T-helper 2 cell (primary cell): Measurements from ENCODE around the gene EMSY.
"Not testable (repeated sequence)": the region's sequence is repeated elsewhere in the genome, so short reads cannot be mapped to it uniquely, and the experiment has no call there.

ENCODE experiments used
- DNase-seq, 5 experiments: peaks; one replicate each; pipeline versions ENCODE4 v3.0.0 to v3.0.0-alpha.2; 2012 to 2022

EMSY gene

DNA sequence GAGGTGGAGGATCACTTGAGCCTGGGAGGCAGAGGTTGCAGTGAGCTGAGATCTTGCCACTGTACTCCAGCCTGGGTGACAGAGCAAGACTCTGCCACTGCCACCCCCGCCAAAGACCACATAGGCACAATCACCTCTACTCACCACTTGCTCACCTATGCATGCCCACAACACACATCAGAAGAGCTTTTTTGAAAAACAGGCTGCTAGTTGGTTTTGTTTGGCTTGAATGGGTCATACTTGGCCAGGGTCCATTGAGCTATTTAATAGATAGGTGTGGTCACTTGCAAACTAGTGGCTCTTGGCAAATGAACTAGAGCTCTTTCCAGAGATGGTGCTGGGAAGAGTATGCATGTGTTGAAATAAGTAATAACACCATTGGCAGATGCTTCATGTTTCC is 80.1 kb downstream of the EMSY start:
- no peak for DNase-seq

DNA sequence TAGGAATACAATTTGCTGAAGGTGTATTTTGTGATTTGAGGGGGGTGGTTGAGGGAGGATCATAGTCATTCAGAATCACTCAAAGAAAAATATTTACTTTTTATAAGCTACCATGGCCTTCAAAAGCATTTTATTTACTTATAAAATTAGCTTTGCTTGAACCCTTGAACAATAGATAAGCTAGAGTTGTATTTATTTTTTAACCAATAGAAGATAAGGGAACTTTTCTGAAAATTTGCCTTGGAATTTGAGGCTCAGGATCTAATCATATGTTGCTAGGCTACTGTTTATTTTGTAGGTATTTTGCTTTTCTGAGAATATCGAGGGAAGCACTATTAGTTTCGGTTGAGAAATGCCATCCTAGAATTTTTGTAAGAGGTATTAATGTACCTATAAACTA is 82.1 kb downstream of the EMSY start:
- DNase-seq = no peak

DNA sequence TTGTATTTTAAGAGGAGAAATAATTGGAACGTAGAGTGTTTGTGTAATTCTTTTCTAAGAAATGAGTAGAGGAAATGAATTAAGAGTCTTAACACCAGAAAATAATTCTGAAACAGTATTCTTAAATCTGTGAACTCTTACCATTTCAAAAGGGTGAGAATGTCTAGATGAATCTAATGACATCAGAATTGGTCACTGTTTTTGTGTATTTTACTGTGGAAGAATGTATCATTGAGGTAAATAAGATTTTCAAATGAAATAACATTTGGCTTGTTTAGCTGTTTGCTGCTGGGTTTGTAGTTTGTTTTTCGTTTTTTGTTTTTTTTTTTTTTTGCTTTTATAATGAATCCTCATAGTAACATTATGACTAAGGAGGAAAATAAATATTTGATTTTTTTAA is 97.6 kb downstream of the EMSY start:
- no peak for DNase-seq

DNA sequence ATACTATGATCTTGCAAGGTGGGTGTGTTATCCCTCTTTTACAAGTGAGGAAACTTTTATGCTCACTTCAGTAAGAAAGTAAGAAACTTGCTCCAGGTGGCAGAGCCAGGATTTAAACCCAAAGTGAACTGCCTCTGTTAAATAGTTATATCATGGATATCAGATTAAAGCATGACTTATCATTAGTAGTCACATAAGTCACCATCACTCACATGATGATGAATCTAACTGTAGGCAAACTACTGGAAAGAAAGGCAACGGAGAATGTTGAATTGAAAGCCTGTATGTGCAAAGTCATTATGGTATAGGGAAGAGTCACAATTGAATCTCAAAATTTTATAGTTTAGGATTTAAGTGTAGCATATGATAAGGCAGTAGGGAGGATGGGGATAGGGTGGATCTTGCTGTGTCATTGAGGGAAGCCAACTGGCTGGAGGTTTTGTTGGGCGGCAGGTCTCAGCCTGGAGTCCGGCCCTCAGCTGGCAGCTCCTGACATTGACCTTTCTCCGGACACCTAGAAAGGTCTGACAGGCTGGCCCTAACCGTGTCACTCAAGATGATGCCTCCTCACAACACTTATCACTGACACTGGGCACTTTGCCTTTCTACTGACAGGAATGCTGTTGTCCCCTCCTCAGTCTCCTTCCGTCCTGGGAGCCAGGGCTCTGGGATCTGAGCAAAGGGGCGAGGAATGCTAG is 98.3 kb downstream of the EMSY start:
- DNase-seq = no peak

DNA sequence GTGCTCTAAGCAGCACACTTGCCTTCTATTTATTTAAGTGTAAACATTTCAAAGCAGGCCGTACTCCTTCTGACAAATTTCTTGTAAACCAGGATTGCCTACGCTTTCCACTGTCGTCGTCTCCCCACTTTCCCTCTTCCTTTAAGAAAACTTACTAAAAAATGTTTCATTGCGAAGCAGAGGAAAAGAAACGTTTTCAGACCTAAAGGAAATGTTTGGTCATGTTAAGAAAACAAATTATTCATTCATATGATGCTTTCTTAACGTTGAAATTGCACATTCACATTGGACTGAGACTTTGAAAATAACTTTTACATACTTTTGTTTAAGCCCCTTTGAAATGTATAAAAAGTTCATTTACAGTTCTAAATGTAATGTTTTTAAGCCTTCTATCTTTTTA is 106.0 kb downstream of the EMSY start:
- DNase-seq = no peak

DNA sequence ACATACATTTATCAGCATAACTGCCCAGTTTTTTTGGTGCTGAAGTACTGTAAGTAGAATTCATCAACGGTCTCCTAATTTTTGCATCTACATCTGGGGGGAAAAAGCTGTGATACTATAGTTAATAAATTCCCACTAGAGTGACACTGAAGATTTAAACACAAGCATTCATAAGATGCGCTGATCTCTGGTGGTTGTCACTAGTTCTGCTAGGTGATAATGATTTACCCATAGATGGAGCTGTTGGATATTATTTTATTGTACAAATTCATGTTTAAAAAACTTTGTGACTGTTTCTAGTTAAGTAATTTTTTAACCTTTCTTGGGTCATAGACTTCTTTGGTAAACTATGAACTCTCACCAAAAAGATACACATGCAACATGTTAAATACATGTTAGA is 106.6 kb downstream of the EMSY start:
- peak in 1 of 5 experiments; percentile 62 for DNase-seq

DNA sequence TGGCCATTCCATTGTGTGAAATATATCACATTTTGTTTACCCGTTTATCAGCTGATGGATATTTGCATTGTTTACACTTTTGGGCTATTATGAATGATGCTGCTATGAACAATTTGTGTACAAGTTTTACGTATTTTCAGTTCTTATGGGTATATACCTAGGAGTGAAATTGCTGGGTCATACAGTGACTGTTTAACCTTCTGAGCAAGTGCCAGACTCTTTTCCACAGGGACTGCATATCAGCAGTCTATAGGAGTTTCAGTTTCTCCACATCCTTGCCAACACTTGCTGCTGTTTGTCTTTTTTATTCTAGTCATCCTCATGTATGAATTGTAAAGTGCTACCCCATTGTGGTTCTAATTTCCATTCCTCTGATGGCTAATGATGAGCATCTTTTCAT is 108.2 kb downstream of the EMSY start:
- no peak for DNase-seq

DNA sequence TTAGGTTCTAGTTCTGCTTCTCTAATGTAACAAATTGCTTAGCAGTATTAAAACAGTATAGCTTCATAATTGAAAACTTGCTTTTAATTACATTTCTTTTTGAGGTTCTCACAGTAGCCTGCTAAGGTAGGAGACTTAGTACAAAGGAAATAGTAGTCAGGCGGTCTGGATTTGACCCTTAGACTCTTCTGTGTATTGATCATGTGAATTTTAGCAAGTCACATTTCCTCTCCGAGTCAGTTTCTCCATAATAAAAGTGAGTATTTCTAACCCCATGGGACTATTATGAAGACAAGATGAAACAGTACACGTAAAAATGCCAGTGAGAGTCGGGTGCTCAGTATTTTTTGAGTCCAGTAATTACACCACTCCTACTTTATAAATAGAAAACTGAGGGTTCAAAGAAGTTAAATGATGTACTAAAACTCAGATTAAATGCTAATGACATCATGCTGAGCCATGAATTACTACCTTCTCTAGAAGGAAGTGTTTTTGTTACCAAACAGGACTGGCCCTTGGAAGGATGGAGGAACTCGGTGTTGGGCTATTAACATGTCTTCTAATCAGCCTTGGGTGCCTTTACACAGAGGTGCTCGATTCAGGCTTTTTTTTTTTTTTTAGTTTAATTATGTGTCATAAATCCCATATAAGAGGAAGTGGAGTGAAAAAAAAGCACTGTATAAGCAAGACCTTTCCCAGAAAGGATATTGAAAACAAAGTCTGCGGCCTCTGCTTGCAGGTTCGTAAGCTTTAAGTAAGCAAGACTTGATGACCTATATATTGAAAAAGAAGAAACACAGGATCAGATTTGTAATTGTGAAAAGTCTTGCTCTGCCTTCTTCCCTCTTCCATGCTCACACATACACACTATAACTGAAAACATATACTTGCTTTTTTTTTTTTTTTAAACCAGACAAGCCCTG is 109.0 kb downstream of the EMSY start:
- DNase-seq = peak in 1 of 5 experiments; percentile 38

DNA sequence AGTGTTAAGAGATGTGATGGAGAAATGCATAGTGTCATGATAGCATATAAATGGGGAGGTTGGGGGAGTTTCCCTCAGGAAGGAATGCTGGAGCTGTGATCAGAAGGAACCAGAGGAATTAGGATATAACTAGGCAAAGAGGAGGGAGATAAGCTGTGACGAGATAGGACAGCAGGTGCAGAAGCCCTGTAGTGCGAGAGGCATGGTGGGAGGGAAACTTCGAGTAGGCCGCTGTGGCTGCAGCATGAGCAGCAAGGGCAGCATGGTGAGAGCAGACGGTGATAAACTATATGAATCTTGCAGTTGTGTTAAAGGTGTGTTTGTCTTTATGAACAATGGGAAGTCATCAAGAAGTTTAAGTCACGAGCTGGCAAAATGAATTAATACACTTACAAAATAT is 109.9 kb downstream of the EMSY start:
- no peak for DNase-seq

DNA sequence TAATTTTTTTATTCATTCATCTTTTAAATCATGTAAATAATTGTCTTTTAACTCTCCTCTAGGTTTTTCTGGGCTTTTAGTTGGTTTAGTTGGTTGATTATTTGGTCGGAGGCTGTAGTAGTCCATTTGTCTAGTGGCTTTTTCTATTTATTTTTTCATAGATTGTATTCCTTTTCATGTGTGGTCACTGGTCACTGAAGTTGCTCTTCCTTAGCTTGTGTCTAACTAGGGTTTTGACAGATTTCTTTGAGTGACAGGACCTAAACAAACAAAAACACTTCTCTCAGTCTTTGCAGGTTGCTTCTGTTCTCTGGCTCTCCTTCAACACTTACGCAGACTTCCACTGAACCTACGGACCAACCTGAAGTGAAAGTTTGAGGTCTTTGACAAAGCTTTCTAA is 112.6 kb downstream of the EMSY start:
- no peak for DNase-seq

DNA sequence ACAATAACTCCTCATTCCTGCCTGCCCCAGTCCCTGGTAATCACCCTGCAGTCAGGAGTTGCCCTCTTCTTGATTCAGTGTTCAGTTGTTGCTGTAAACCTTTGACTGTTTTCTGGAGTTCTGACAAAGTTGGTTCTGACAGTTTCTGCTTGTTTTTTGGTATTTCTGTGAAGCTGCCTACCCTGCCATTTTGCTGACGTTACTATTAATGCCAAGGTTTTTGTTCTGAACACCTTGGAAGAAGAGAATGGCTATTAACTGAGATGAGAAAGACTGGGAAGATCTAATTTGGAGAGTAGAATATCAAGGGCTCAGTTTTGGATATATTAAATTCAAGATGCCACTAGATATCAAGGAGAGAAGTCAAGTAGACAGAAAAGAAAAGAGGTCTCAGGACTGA is 113.7 kb downstream of the EMSY start:
- DNase-seq = no peak

DNA sequence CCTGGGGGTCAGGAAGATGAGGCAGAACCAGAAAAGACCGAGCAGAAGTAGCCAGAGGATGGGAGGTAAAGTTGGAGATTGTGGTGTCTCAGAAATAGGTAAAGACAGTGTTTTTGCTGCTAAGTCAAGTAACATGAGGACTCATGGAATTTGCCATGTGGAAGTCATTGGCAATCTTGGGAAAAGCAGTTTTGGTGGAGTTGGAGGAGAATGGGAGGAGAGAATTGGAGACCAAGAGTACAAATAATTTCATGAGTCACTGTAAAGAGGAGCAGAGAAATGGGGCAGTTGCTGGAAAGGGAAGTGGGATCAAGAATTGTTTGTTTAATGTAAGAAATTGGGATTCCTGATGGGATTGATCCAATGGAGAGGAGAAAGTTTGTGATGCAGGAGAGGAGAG is 114.1 kb downstream of the EMSY start:
- no peak for DNase-seq

DNA sequence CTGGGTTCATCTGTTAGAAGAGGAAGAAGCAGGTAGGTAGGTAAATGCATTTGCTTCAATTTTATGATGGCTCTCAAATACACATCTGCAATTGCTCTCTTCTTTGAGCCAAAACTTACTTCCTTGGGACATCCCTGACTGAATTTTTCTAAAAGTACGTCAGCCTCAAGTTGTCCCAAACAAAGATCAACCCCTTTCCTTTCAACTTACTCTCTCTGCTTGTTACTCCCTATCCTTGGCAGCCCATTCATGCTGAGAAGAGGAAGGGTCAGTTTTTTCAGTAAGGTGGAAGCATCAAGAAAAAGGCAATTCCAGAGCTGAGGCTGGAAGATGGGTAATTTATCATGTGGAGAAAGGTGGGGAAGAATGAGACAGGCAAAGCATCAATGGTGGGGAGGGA is 114.5 kb downstream of the EMSY start:
- DNase-seq = no peak

DNA sequence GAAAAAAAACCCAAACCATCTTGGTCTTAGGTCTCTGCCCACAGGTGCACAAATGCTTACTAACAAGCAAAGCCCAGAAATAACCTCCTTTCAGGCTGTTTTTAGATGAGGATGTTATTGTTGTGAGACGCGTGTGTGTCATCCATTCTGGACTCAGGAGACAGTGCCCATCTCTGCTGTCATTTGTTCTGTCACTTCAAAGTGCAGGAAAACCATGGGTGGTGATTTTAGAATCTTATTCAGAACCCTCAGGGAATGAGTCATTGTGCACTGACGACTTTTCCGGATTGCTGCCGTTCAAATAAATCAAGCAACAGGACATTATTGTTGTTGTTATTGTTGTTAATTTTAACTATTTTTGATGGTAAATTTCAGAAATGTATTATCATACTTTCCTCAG is 115.4 kb downstream of the EMSY start:
- DNase-seq = peak in 1 of 5 experiments; percentile 80

DNA sequence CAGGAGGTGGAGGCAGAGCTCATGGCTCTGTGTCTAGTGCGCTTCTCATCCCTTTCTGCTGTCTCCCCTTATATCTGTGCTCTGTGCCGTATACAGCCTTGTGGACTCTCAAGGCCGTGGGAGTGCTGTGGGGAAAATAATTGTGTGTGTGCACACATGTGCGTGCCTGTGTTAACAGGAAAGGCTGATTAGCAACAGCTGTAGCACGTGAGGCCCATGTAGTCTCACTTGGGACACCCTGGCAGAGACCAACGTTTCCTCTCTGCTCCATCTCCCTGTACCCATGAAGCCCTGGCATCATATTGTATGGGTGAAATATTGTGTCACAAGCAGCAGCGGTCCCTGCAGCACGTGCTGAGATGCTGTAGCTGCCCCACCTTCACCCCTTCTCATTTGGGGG is 116.4 kb downstream of the EMSY start:
- peak in 1 of 5 experiments; percentile 12 for DNase-seq

DNA sequence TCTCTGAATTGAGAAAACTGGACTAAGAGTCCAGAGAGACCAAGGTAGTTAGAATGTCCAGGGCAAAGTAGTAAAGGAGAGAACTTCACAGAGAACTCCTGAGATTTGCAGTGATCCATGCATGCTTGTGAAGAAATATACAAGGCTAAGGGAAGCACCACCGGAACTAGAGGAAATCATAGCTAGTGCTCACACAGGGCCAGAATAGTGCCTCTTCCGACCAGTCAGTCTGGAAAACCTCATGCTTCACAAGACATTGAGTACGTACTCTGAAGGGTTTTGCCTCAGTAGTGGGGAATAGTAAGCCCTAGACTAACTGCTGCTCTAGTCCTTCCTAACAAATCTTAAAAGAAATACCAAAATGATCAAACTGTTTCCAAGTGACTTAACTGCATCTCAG is 117.7 kb downstream of the EMSY start:
- DNase-seq = no peak

DNA sequence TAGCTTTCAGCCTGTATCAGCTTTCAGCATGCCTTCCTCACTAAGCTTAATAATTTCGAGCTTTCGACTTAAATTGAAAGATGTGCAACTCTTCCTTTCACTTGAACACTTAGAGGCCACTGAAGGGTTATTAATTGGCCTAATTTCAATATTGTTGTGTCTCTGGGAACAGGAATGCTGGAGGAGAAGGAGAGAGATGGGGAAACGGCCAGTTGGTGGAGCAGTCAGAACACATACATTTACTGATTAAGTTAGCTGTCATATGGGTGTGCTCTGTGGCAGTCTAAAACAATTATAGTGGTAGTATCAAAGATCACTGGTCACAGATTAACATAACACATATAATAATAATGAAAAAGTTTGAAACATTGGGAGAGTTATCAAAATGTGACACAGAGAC is 119.5 kb downstream of the EMSY start:
- DNase-seq = no peak

DNA sequence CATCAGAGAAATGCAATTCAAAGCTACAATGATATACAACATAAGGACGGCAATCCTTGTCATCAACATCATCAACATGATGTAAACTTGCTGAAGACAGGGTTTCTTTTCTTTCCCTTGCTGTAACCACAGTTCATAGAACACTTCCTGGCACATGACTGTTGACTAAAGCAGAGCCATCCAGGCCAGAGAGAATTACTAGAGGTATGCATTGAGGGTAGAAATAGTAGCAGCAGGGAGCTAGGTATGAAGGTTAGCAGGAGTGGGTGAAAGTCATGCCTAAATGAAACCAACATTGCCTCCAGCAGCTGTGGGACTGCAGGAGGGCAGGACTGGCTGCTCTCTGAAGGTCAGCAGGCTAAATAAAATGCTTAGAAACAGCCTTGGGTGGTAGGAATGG is 122.0 kb downstream of the EMSY start:
- DNase-seq = peak in 1 of 5 experiments; percentile 87

DNA sequence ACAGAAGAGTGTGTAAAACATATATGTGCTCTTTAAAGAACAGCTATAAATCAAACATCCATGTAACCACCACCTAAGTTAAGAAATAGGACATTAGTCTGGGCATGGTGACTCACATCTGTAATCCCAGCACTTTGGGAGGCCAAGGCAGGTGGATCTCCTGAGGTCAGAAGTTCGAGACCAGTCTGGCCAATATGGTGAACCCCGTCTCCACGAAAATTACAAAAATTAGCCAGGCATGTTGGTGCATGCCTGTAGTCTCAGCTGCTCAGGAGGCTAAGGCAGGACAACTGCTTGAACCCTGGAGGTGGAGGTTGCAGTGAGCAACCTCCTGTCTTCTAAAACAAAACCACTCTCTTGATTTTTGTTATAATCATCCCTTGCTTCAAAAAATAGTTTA is 122.4 kb downstream of the EMSY start:
- no peak for DNase-seq

DNA sequence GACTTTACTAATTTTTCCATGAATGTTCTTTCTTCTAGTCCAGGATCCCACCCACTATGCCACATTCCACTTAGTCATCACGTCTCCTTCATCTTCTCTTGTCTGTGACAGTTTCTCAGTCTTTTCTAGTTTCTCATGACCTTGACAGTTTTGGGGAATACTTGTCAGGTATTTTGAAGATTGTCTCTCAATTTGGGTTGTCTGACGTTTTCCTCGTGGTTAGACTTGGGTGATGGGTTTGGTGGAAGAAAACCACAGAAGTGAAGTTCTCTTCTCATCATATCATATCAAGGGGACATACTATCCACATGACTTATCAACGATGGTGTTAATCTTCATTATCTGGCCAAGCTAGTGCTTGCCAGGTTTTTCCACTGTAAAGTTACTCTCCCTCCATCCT is 123.3 kb downstream of the EMSY start:
- DNase-seq = peak in 1 of 5 experiments; percentile 69

DNA sequence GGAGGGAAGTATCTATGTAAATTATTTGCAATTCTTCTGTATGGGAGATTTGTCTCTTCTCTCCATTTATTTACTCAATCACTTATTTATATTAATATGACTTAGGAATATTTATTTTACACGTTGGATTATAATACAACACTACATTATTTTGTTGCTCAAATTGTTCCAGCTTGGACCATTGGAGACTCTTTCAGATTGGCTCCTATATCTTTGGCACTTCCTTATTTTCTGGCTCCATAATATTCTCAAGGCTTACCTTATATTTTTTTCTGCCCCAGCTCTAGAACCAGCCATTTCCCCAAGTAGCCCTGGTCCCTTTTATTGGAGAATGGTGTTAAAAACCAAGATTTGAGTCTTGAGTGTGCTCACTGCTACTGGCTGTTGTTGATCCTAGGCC is 123.8 kb downstream of the EMSY start:
- no peak for DNase-seq

DNA sequence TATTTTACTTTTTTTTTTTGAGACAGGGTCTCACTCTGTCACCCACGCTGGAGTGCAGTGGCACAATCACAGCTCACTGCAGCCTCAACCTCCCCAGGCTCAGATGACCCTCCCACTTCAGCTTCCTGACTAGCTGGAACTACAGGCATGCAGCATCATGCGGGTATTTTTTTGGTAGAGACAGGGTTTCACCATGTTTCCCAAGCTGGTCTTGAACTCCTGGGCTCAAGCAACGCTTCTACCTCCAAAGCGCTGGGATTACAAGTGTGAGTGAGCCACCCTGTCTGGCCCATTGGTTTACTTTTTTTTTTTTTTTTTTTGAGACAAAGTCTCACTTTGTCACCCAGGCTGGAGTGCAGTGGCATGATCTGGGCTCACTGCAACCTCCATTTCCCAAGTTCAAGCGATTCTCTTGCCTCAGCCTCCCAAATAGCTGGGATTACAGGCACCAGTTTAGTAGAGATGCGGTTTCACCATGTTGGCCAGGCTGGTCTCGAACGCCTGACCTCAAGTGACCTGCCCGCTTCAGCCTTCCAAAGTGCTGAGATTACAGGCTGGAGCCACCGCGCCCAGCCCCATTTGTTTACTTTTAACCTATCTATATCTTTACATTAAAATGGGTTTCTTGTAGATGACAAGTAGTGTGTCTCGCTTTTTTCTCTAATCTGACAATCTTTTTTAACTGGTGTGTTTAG is 127.5 kb downstream of the EMSY start:
- DNase-seq = not testable (repeated sequence)

DNA sequence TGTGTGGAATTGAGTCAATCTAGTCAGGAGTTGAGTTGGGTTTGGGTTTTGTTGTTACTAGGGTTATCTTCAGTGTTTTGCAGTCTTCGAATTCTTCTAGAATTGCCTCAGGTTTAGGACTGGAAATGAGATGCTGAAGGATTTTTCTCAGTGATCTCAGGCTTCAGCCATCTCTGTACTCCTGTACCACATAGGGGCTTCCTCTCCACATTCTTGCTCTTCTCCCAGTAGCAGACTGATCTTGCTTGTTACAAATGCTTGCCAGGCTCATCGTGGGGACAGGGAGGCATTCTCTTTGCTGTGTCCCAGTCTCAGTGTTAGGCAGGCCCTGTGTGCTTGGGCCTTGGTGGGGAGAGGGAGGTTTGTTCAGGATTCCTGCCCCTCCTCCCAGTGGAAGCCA is 129.6 kb downstream of the EMSY start:
- DNase-seq = no peak

DNA sequence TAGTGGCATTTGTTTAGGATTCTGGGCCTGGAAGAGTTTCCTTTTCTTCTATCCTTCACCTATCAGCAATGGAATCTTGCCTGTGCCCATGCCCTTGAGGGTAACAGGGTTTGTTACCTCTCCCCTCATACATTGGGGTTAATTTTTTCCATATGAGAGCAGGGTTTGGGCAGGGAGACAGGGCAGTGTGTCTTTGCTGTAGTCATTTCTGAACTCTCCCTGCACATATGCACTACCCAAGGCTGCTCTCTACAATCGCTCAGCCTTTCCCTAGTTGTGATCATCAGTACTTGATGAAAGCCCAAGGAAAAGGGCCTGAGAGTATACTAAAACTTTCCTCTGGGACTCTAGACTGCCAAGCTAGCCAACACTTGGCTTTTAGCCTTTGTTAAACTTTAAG is 130.1 kb downstream of the EMSY start:
- DNase-seq = no peak
